OCI-LY7 (cell line): Measurements from ENCODE around the gene DNAL4. TPM values are rescaled to one million over a fixed set of nuclear protein-coding genes. Genes with fewer than 3 reads are reported as not detected.

Experiments
- BruUV-seq: library from RNA; stranded (reverse); fragments of 400-500 nt; replicated peaks from 2 replicates; lab custom pipeline; 2021; lab: Mats Ljungman, UMichigan
- CTCF ChIA-PET: fragments of 300-600 bp; sonication (Branson Sonifier 250); formaldehyde crosslinking; loops from one replicate; lab custom pipeline; 2022; ENCODE audit warnings: antibody characterized with exemption; ENCODE audit not compliant: unreplicated experiment; lab: Charles Lee
- POLR2A ChIA-PET: fragments of 300-600 bp; sonication (Branson Sonifier 250); formaldehyde crosslinking; loops from one replicate; lab custom pipeline; 2022; ENCODE audit warnings: antibody characterized with exemption; lab: Charles Lee
- DNase-seq: peaks from one replicate; pipeline ENCODE4 v3.0.0-alpha.2; 2015; ENCODE audit warnings: low spot score
- H2AFZ ChIP-seq: fragments of 200-600 bp; sonication (generic), shearing (Covaris generic); 2 replicates; pipeline ENCODE4 v1.6.1; 2014; ENCODE audit warnings: mild to moderate bottlenecking, antibody characterized with exemption, low read length, moderate library complexity
- H3K27ac ChIP-seq: fragments of 200-600 bp; sonication (generic); 2 replicates; pipeline ENCODE4 v1.5.1; 2014; ENCODE audit warnings: mixed run types, low read depth, mild to moderate bottlenecking, moderate library complexity, low read length, inconsistent platforms; ENCODE audit not compliant: poor library complexity, severe bottlenecking
- H3K36me3 ChIP-seq: fragments of 200-600 bp; sonication (generic); 2 replicates; pipeline ENCODE4 v1.6.1; 2014; ENCODE audit warnings: mild to moderate bottlenecking, antibody characterized with exemption, low read length, moderate library complexity, mixed read lengths; ENCODE audit not compliant: insufficient read depth
- H3K4me1 ChIP-seq: fragments of 200-600 bp; sonication (generic); 2 replicates; pipeline ENCODE4 v1.5.1; 2014; ENCODE audit warnings: mild to moderate bottlenecking, low read length; ENCODE audit not compliant: insufficient read depth, poor library complexity, severe bottlenecking
- H3K4me2 ChIP-seq: fragments of 200-600 bp; sonication (generic); 2 replicates; pipeline ENCODE4 v1.6.1; 2014; ENCODE audit warnings: mild to moderate bottlenecking, low read length
- H3K4me3 ChIP-seq: fragments of 200-600 bp; sonication (generic); 2 replicates; pipeline ENCODE4 v1.5.1; 2014; ENCODE audit warnings: mild to moderate bottlenecking, low read depth, low read length; ENCODE audit not compliant: poor library complexity, severe bottlenecking
- H3K79me2 ChIP-seq: fragments of 200-600 bp; sonication (generic); 2 replicates; pipeline ENCODE4 v1.6.1; 2016; ENCODE audit warnings: low read depth, mild to moderate bottlenecking, low read length, moderate library complexity, mixed read lengths; ENCODE audit not compliant: insufficient read depth
- H3K9me2 ChIP-seq: fragments of 200-600 bp; sonication (generic); 2 replicates; pipeline ENCODE4 v1.6.1; 2016; ENCODE audit warnings: mild to moderate bottlenecking, low read length, mixed read lengths; ENCODE audit not compliant: insufficient read depth
- H3K9me3 ChIP-seq: fragments of 200-600 bp; sonication (generic); 2 replicates; pipeline ENCODE4 v1.6.1; 2014; ENCODE audit warnings: mild to moderate bottlenecking, mixed run types, low read length, mixed read lengths
- H4K20me1 ChIP-seq: fragments of 200-600 bp; sonication (generic); 2 replicates; pipeline ENCODE4 v1.6.1; 2014; ENCODE audit warnings: mild to moderate bottlenecking, antibody characterized with exemption, low read length, moderate library complexity, mixed read lengths; ENCODE audit not compliant: insufficient read depth
- EZH2phosphoT487 ChIP-seq: fragments of 200-600 bp; sonication (generic); IDR thresholded peaks from 2 replicates; pipeline ENCODE4 v1.6.1; 2018; ENCODE audit warnings: low read depth, borderline replicate concordance, mild to moderate bottlenecking, mixed run types, antibody characterized with exemption, low read length, moderate library complexity, mixed read lengths
- intact Hi-C: fragments of 100-400 bp; cut with micrococcal nuclease; formaldehyde crosslinking; loops from one replicate; pipeline ENCODE4 v1.10.0; 2022; ENCODE audit not compliant: unreplicated experiment
- total RNA-seq, 2 experiments: library from RNA; depleted of rRNA in 1 of 2; stranded (reverse); fragments of >200 nt in 1 of 2; shearing (Covaris generic) in 1 of 2; gene quantifications; 2 replicates each; pipeline ENCODE4 v1.2.3, GENCODE V29; 2014 to 2022
- TF ChIP-seq, protein P1 (sequence below): fragments of 200-600 bp; sonication (generic); conservative IDR thresholded peaks from 2 replicates; pipeline ENCODE4 v1.5.1; 2014; ENCODE audit warnings: mild to moderate bottlenecking, antibody characterized with exemption, low read length, moderate library complexity, mixed read lengths

Gene DNAL4
- total RNA-seq, 2 experiments from 2014 or later = 6.6 to 7.1 TPM

DNA sequence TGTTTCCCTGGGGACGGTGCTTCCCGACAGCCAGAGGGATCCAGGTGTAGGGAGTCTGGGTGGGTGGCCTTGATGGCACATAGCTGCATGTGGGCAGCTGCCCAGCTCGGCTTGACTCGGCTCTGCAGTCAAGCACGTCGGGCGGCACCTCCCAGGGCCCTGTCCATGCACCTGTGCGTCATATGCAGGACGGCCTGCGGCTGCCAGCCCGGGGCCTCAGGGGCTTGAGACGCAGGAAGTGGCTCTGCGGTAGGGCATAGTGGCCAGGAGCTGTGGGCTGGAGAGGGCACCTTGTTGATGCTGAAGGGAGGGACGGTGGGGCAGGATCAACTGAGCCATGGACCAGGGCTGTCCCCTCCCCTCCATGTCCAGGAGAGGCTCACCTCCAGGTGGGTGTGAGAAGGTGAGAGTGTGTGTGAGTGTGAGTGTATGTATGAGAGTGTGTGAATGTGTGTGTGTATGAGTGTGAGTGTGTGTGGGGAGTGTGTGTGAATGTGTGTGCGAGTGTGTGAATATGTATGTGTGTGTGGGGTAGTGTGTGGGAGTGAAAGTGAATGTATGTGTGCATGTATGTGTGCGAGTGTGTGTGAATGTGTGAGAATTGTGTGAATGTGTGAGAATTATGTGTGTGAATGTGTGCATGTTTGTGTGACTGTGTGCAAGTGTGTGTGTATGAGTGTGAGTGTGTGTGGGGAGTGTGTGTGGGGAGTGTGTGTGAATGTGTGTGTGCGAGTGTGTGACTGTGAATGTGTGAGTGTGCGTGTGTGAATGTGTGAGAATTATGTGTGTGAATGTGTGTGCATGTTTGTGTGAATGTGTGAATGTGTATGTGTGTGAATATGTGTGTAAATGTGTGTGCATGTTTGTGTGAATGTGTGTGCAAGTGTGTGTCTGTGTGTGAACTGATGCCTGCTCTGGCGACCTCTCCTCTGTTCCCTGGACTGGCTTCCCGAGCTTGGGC lies 32.5 kb downstream of the DNAL4 start:
- Histone ChIP-seq H3K79me2 (no peaks in the 10 kb centered on the region), H3K9me2 (no peaks in the 10 kb centered on the region), H3K4me2 (no peak overlapping the region), H2AFZ (no peak overlapping the region), H3K4me3 (no peak overlapping the region), H3K9me3 (no peaks in the 10 kb centered on the region), H3K36me3 (no peaks in the 10 kb centered on the region), H4K20me1 (no peaks in the 10 kb centered on the region), H3K4me1 (peaks cover 21% of the 10 kb centered on the region), H3K27ac (no peak overlapping the region)
- BruUV-seq = no TSS peak
- POLR2A ChIA-PET = interaction anchor here (0.5 kb wide), 1 partner anchor 142 kb away, joined by 3 read pairs; no protein-coding TSS in a partner anchor
- intact Hi-C loops = no loop called here
- TF ChIP-seq, protein P1, sequence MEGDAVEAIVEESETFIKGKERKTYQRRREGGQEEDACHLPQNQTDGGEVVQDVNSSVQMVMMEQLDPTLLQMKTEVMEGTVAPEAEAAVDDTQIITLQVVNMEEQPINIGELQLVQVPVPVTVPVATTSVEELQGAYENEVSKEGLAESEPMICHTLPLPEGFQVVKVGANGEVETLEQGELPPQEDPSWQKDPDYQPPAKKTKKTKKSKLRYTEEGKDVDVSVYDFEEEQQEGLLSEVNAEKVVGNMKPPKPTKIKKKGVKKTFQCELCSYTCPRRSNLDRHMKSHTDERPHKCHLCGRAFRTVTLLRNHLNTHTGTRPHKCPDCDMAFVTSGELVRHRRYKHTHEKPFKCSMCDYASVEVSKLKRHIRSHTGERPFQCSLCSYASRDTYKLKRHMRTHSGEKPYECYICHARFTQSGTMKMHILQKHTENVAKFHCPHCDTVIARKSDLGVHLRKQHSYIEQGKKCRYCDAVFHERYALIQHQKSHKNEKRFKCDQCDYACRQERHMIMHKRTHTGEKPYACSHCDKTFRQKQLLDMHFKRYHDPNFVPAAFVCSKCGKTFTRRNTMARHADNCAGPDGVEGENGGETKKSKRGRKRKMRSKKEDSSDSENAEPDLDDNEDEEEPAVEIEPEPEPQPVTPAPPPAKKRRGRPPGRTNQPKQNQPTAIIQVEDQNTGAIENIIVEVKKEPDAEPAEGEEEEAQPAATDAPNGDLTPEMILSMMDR = no peak
- no peak for TF ChIP-seq EZH2phosphoT487
- DNase-seq = no peak
- CTCF ChIA-PET = no interaction called here

DNA sequence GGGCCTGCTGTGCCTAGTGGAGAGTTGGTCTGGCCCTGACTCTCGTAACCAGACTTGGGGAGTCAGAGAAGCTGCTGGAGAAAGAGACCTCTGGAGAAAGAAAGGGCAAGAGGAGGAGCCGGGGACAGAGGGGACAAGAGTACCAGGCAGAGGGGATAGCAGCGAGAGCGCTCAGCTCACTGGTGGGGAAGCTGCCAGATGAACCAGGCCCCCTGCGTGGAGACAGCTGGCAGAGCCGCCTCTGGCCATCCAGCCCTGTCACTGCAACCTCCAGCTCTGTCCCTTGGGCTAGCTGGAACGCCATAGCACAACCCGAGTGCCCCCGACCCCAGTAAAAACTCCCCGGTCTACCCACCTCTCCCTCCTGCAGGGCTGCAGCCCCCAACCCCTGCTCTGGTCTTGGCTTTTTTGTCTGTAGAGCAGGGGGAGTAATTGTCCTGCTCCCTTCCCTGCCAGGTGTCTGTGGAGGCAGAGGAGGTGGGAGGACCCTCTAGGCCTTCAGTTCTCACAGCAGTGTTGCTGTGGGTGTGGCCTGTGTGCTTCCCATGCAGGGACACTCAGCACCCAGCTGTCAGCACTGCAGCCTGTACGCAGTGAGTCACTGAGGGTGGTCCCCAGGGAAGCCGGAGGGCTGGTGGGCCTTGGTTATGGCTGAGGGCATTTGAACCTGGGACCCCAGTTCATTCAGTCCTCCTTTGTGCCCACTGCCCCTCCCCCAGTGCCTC lies 33.3 kb downstream of the DNAL4 start:
- Histone ChIP-seq H4K20me1 (no peaks in the 10 kb centered on the region), H3K27ac (no peak overlapping the region), H3K79me2 (no peaks in the 10 kb centered on the region), H3K4me2 (no peak overlapping the region), H3K4me3 (no peak overlapping the region), H3K36me3 (no peaks in the 10 kb centered on the region), H2AFZ (no peak overlapping the region), H3K4me1 (peaks cover 22% of the 10 kb centered on the region), H3K9me3 (no peaks in the 10 kb centered on the region), H3K9me2 (no peaks in the 10 kb centered on the region)
- CTCF ChIA-PET = no interaction called here
- DNase-seq = peak; percentile 21
- POLR2A ChIA-PET = interaction anchor here (0.5 kb wide), 1 partner anchor 142 kb away, joined by 3 read pairs; no protein-coding TSS in a partner anchor
- intact Hi-C loops = no loop called here
- TF ChIP-seq, protein P1 = no peak
- TF ChIP-seq EZH2phosphoT487 = no peak
- BruUV-seq = no TSS peak
